Astrocyte (in vitro differentiated cells and primary cell): ENCODE measurements around the gene RPRML. TPM values are rescaled to one million over a fixed set of nuclear protein-coding genes. Genes with fewer than 3 reads are reported as not detected.
"Not testable (repeated sequence)": the region's sequence is repeated elsewhere in the genome, so short reads cannot be mapped to it uniquely, and the experiment has no call there.

ENCODE experiments used
- DNase-seq: peaks from one replicate; pipeline ENCODE4 v3.0.0-alpha.2; 2010; ENCODE audit warnings: low read depth
- FAIRE-seq: peaks from 2 replicates; lab custom pipeline; 2011; peaks lifted over from hg19 to GRCh38; lab: Jason Lieb, UNC
- H2AFZ ChIP-seq: 2 replicates; pipeline ENCODE4 v1.6.0; 2012; ENCODE audit warnings: low read depth, low read length, inconsistent platforms
- H3K27ac ChIP-seq: 2 replicates; pipeline ENCODE4 v1.5.1; 2011; ENCODE audit warnings: low read depth, low read length, inconsistent platforms
- H3K27me3 ChIP-seq: 2 replicates; pipeline ENCODE4 v1.6.0; 2011; ENCODE audit warnings: low read length, inconsistent platforms; ENCODE audit not compliant: insufficient read depth
- H3K36me3 ChIP-seq: 2 replicates; pipeline ENCODE4 v1.5.1; 2011; ENCODE audit warnings: low read length, inconsistent platforms; ENCODE audit not compliant: insufficient read depth
- H3K4me1 ChIP-seq: 2 replicates; pipeline ENCODE4 v1.5.1; 2011; ENCODE audit warnings: low read length, inconsistent platforms; ENCODE audit not compliant: insufficient read depth
- H3K4me2 ChIP-seq: 2 replicates; pipeline ENCODE4 v1.6.0; 2012; ENCODE audit warnings: low read length, inconsistent platforms
- H3K4me3 ChIP-seq: 2 replicates; pipeline ENCODE4 v1.5.1; 2011; ENCODE audit warnings: low read depth, mild to moderate bottlenecking, low read length, inconsistent platforms; ENCODE audit not compliant: insufficient read depth
- H3K79me2 ChIP-seq: 2 replicates; pipeline ENCODE4 v1.6.0; 2012; ENCODE audit warnings: mild to moderate bottlenecking, low read length, inconsistent platforms; ENCODE audit not compliant: insufficient read depth
- H3K9ac ChIP-seq: 2 replicates; pipeline ENCODE4 v1.6.0; 2012; ENCODE audit warnings: mild to moderate bottlenecking, low read length, inconsistent platforms
- H3K9me3 ChIP-seq: 2 replicates; pipeline ENCODE4 v1.5.1; 2012; ENCODE audit warnings: low read depth, mild to moderate bottlenecking, low read length, inconsistent platforms; ENCODE audit not compliant: insufficient read depth
- H4K20me1 ChIP-seq: 2 replicates; pipeline ENCODE4 v1.6.0; 2012; ENCODE audit warnings: low read length, inconsistent platforms; ENCODE audit not compliant: insufficient read depth
- H3K27ac Mint-ChIP-seq: one replicate; pipeline ENCODE4 v1.8.0; 2021; ENCODE audit warnings: mild to moderate bottlenecking, mixed read lengths; ENCODE audit not compliant: unreplicated experiment
- H3K27me3 Mint-ChIP-seq: one replicate; pipeline ENCODE4 v1.8.0; 2021; ENCODE audit warnings: low read depth, mixed read lengths; ENCODE audit not compliant: unreplicated experiment
- H3K36me3 Mint-ChIP-seq: one replicate; pipeline ENCODE4 v1.8.0; 2021; ENCODE audit warnings: low read depth, mixed read lengths; ENCODE audit not compliant: unreplicated experiment
- H3K4me1 Mint-ChIP-seq: one replicate; pipeline ENCODE4 v1.8.0; 2021; ENCODE audit warnings: low read depth, mixed read lengths; ENCODE audit not compliant: unreplicated experiment
- H3K4me3 Mint-ChIP-seq: one replicate; pipeline ENCODE4 v1.8.0; 2021; ENCODE audit warnings: mild to moderate bottlenecking, moderate library complexity, mixed read lengths; ENCODE audit not compliant: unreplicated experiment
- H3K9me3 Mint-ChIP-seq: one replicate; pipeline ENCODE4 v1.8.0; 2021; ENCODE audit warnings: mild to moderate bottlenecking, mixed read lengths; ENCODE audit not compliant: unreplicated experiment
- EZH2 ChIP-seq: IDR thresholded peaks from 2 replicates; pipeline ENCODE4 v1.6.1; 2012; ENCODE audit warnings: mild to moderate bottlenecking, low read length, inconsistent platforms; ENCODE audit not compliant: insufficient read depth
- total RNA-seq: library from RNA; stranded (reverse); gene quantifications from 2 replicates; pipeline ENCODE4 v1.2.1, GENCODE V29; 2021
- TF ChIP-seq, protein P1 (sequence below): IDR thresholded peaks from 2 replicates; pipeline ENCODE4 v1.5.1; 2011; ENCODE audit warnings: low read depth, mild to moderate bottlenecking, inconsistent platforms, low read length, moderate library complexity; ENCODE audit not compliant: insufficient read depth

Gene RPRML
- total RNA-seq, 1 donor from 2014 or later: not detected

DNA sequence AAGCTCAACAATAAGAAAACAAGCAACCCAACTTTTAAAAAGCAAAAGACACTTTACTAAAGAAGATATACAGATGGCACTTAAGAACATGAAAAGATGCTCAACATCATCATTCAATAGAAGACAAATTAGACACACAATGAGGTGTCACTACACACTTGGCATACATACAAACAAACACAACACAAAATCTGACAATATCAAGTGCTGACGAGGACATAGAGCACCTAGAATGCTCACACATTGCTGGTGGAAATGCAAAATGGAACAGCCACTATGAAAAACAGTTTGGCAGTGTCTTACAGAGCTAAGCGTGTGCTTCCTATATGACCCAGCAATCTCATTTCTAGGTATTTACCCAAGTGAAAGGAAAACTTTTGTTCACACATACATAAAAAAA is 18.9 kb downstream of the RPRML start:
- H3K4me1 Mint-ChIP-seq: peaks cover 7% of the 10 kb centered on the region
- peaks cover 20% of the 10 kb centered on the region for H3K36me3 Mint-ChIP-seq
- no peak for FAIRE-seq
- H3K9ac ChIP-seq: no peak overlapping the region
- H3K4me1 ChIP-seq: no peaks in the 10 kb centered on the region
- H3K4me3 ChIP-seq: no peak overlapping the region
- peaks cover 10% of the 10 kb centered on the region for H3K9me3 Mint-ChIP-seq
- H3K27ac ChIP-seq: no peak overlapping the region
- peaks cover 24% of the 10 kb centered on the region for H3K27me3 ChIP-seq
- no peaks in the 10 kb centered on the region for H4K20me1 ChIP-seq
- H3K4me3 Mint-ChIP-seq: no peak overlapping the region
- no peak for TF ChIP-seq EZH2
- TF ChIP-seq, protein P1, sequence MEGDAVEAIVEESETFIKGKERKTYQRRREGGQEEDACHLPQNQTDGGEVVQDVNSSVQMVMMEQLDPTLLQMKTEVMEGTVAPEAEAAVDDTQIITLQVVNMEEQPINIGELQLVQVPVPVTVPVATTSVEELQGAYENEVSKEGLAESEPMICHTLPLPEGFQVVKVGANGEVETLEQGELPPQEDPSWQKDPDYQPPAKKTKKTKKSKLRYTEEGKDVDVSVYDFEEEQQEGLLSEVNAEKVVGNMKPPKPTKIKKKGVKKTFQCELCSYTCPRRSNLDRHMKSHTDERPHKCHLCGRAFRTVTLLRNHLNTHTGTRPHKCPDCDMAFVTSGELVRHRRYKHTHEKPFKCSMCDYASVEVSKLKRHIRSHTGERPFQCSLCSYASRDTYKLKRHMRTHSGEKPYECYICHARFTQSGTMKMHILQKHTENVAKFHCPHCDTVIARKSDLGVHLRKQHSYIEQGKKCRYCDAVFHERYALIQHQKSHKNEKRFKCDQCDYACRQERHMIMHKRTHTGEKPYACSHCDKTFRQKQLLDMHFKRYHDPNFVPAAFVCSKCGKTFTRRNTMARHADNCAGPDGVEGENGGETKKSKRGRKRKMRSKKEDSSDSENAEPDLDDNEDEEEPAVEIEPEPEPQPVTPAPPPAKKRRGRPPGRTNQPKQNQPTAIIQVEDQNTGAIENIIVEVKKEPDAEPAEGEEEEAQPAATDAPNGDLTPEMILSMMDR: no peak
- peaks cover 3% of the 10 kb centered on the region for H3K9me3 ChIP-seq
- H3K4me2 ChIP-seq: no peak overlapping the region
- no peaks in the 10 kb centered on the region for H3K79me2 ChIP-seq
- no peak overlapping the region for H2AFZ ChIP-seq
- H3K27me3 Mint-ChIP-seq: peaks cover 11% of the 10 kb centered on the region
- H3K27ac Mint-ChIP-seq: no peak overlapping the region
- no peak for DNase-seq
- H3K36me3 ChIP-seq: no peaks in the 10 kb centered on the region

- TF ChIP-seq EZH2: no peak
- TF ChIP-seq, protein P1: no peak
- Mint-ChIP-seq H3K4me3 (no peak overlapping the region), H3K27me3 (peaks cover 9% of the 10 kb centered on the region), H3K27ac (no peak overlapping the region), H3K36me3 (peaks cover 20% of the 10 kb centered on the region), H3K9me3 (peaks cover 10% of the 10 kb centered on the region), H3K4me1 (peaks cover 7% of the 10 kb centered on the region)
- no peak overlapping the region for H3K9ac ChIP-seq
- H3K4me3 ChIP-seq: no peak overlapping the region
- no peak for FAIRE-seq
- H3K27me3 ChIP-seq: peaks cover 21% of the 10 kb centered on the region
- no peak overlapping the region for H3K4me2 ChIP-seq
- no peak overlapping the region for H2AFZ ChIP-seq
- DNase-seq: no peak
- H3K27ac ChIP-seq: no peak overlapping the region
- H4K20me1 ChIP-seq: no peaks in the 10 kb centered on the region
- no peaks in the 10 kb centered on the region for H3K4me1 ChIP-seq
- peaks cover 3% of the 10 kb centered on the region for H3K9me3 ChIP-seq
- no peaks in the 10 kb centered on the region for H3K79me2 ChIP-seq
- H3K36me3 ChIP-seq: no peaks in the 10 kb centered on the region
These were observed 20.9 kb downstream of the RPRML start for GRCh38 chr17:46958041-46958591.

- not testable (repeated sequence) for H3K27ac ChIP-seq, H3K4me3 Mint-ChIP-seq, H3K9me3 Mint-ChIP-seq, H4K20me1 ChIP-seq, H3K4me2 ChIP-seq, H3K4me1 Mint-ChIP-seq, H3K36me3 ChIP-seq, H3K79me2 ChIP-seq, H3K27ac Mint-ChIP-seq, H3K9ac ChIP-seq, DNase-seq, H3K4me1 ChIP-seq, H3K4me3 ChIP-seq, H2AFZ ChIP-seq, FAIRE-seq, H3K9me3 ChIP-seq
- H3K27me3 ChIP-seq: peaks cover 26% of the 10 kb centered on the region
- peaks cover 10% of the 10 kb centered on the region for H3K27me3 Mint-ChIP-seq
- peaks cover 18% of the 10 kb centered on the region for H3K36me3 Mint-ChIP-seq
These were observed 25.9 kb downstream of the RPRML start for GRCh38 chr17:46953191-46953590.
